Stimulated activated CD4-positive, alpha-beta T cell treated with anti-CD3 and anti-CD28 coated beads, Interleukin-15, amount 100 ng/mL, for 24 hours (primary cell): ENCODE data around the gene RNFT1.
"Not testable (repeated sequence)": the region's sequence is repeated elsewhere in the genome, so short reads cannot be mapped to it uniquely, and the experiment has no call there.

Source experiments
- DNase-seq: peaks from one replicate; pipeline ENCODE4 v3.0.0-alpha.2; 2020

Gene RNFT1

DNA sequence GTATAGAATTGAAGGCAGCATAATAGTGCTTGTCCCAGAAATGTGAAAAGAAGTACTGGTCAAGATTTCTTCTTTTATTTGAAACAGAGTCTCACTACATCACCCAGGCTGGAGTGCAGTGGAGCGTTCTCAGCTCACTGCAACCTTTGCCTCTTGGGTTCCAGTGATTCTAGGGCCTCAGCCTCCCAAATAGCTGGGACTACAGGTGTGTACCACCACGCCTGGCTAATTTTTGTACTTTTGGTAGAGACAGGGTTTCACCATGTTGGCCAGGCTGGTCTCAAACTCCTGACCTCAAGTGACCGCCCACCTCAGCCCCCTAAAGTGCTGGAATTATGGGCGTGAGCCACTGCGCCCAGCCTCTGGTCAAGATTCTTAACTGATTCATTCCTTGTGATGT, 43.9 kb downstream of the RNFT1 start:
- DNase-seq = not testable (repeated sequence)

DNA sequence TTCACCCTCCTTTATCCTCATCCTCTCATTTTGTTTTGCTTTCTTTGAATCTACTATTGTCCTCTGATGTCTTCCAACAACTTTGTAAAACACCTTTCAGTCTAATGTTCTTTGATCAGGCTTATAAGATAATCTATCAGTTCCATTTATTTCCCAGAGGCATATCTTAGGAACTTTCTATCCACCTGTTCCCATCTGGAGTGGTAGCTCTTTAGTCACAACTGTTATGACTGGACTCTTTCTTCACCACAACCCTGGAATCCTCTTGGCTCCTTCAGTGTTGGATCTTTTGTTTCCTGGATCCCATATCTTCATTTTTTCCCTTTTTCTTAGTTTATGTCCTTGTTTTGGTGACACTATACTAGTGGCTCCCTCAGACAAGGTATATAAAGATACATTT, 48.1 kb downstream of the RNFT1 start:
- DNase-seq = no peak

DNA sequence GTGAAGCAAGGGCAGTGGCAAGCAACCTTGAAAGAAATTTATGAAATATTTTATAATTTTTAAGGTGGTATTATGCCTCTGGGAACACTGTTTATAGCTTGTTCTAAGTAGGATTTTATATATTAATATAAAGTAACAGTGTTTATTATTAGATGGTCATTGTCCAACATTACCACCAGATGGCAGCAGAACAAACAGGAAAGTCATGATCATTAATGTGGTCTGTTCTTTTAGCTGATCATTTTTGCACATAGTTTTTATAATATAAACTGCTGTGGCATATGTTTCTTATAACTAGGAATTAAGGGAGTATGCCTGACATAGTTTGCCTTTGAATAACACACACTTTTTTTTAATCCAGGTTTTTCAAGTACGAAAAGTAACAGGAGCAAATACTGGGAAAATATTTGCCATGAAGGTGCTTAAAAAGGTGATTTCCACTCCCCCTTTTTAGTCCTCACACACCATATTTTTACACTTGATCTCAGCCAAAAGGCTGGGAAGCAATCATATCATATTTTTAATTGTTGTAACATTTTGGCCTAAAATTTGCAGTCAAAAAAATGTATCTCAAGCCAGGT, 50.2 kb downstream of the RNFT1 start:
- no peak for DNase-seq

DNA sequence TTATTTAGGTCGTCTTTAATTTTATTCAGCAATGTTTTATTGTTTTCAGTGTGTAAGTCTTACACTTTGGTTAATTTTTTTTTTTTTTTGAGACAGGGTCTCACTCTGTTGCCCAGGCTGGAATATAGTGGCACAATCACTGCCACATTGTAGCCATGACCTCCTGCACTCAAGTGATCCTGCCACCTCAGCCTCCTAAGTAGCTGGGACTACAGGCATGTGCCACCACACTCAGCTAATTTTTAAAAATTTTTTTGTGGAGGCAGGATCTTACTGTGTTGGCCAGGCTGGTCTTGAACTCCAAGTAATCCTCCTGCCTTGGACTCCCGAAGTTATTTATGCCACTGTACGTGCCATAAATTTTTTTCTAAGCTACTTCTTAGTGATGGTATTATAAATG, 57.1 kb downstream of the RNFT1 start:
- DNase-seq = no peak

DNA sequence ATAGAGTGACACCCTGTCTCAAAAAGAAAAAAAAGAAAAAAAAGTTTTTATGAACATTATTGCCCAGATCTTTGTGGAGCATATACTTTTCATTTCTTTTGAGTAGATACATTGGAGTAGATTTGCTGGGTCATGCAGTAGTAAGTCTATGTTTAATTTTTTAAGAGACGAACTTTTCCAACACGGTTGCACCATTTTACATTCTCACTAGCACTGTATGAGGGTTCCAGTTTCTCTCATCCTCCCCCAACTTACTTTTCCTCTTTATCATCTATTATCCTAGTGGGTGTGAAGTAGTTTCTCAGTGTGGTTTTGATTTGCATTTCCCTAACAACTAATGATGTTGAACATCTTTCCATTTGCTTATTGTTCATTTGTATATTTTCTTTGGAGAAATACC, 61.1 kb downstream of the RNFT1 start:
- DNase-seq = no peak
